ENCODE results near the gene TSC2. TPM values are rescaled to one million over a fixed set of nuclear protein-coding genes. Genes with fewer than 3 reads are reported as not detected.
A peak's percentile ranks its signal among the peaks of the same experiment; 100 is the strongest.
"Not testable (repeated sequence)": the region's sequence is repeated elsewhere in the genome, so short reads cannot be mapped to it uniquely, and the experiment has no call there.

Gene TSC2
- total and polyA plus RNA-seq, 5 donors from 2014 or later: 22.7 to 133 (median 26.6) TPM

GRCh38 chr16:2007081-2007836 is 40.5 kb upstream of the TSC2 start:
- Mint-ChIP-seq H3K4me1 (peaks cover 0 to 48% (median 21%) of the 10 kb centered on the region in 4 donors), H3K9me3 (no peaks in the 10 kb centered on the region), H3K36me3 (no peaks in the 10 kb centered on the region), H3K4me3 (peak overlapping the region; percentile 72 to 97 (median 83)), H3K27me3 (no peaks in the 10 kb centered on the region), H3K27ac (peak overlapping the region in 1 of 3 donors; percentile 78)
- no peak overlapping the region for H3K4me3 ChIP-seq (ENCODE audit: low read depth, low read length)
- H3K4me1 ChIP-seq (ENCODE audit: control insufficient read depth, insufficient read depth, low read length, poor library complexity, severe bottlenecking): peaks cover 46% of the 10 kb centered on the region
- H3K27me3 ChIP-seq (ENCODE audit: control insufficient read depth, insufficient read depth, low read length): no peaks in the 10 kb centered on the region
- no peak overlapping the region for H3K27ac ChIP-seq (ENCODE audit: insufficient read depth, low read length, poor library complexity, severe bottlenecking)
- peaks cover 2% of the 10 kb centered on the region for H3K36me3 ChIP-seq (ENCODE audit: control insufficient read depth, insufficient read depth, low read length)
- H3K9me3 ChIP-seq (ENCODE audit: control insufficient read depth in 2 of 2, low read length in 2 of 2): no peaks in the 10 kb centered on the region
- no peak for ATAC-seq (ENCODE audit: low read depth in 2 of 2)
- DNase-seq: no peak

DNA sequence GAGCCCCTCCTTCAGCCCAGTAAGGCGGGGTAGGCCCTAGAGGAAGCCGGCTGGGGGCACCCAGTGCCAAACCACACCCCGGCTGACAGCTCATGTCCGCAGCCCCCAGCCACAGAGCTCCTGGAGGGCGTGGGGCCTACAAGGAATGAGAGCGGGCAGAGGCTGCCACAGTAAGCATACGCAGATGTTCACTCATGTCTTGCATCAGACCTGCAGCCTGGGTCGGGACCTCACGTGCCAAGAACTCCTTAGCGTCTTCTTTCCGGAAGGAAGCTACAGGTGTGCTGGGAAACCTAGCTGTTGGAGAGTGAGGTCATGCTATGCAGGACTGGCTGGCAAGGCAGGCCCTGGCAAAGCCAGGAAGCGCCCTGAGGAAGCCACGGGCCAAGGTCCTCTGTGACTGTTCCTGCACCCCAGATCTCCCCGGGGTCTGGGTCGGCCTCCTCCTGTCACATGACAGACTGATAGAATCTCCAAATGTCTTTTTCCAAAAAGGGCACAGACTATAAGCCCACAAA is 39.7 kb upstream of the TSC2 start:
- Histone ChIP-seq H3K27me3 (ENCODE audit: control insufficient read depth, insufficient read depth, low read length) (no peaks in the 10 kb centered on the region), H3K9me3 (ENCODE audit: control insufficient read depth in 2 of 2, low read length in 2 of 2) (no peaks in the 10 kb centered on the region), H3K4me1 (ENCODE audit: control insufficient read depth, insufficient read depth, low read length, poor library complexity, severe bottlenecking) (peaks cover 46% of the 10 kb centered on the region), H3K27ac (ENCODE audit: insufficient read depth, low read length, poor library complexity, severe bottlenecking) (peak overlapping the region; percentile 89), H3K36me3 (ENCODE audit: control insufficient read depth, insufficient read depth, low read length) (no peaks in the 10 kb centered on the region), H3K4me3 (ENCODE audit: low read depth, low read length) (peak overlapping the region; percentile 71)
- H3K9me3 Mint-ChIP-seq: no peaks in the 10 kb centered on the region
- H3K27ac Mint-ChIP-seq: peak overlapping the region in 2 of 3 donors; percentile 72 to 78
- peak overlapping the region; percentile 72 to 97 (median 83) for H3K4me3 Mint-ChIP-seq
- no peaks in the 10 kb centered on the region for H3K27me3 Mint-ChIP-seq
- H3K36me3 Mint-ChIP-seq: no peaks in the 10 kb centered on the region
- DNase-seq: peak in 1 of 3 donors; percentile 33
- ATAC-seq (ENCODE audit: low read depth in 2 of 2): no peak
- H3K4me1 Mint-ChIP-seq: peaks cover 0 to 48% (median 21%) of the 10 kb centered on the region in 4 donors

GRCh38 chr16:2008631-2009163 is 39.1 kb upstream of the TSC2 start:
- Histone ChIP-seq H3K36me3 (ENCODE audit: control insufficient read depth, insufficient read depth, low read length) (no peaks in the 10 kb centered on the region), H3K4me3 (ENCODE audit: low read depth, low read length) (peak overlapping the region; percentile 71), H3K27me3 (ENCODE audit: control insufficient read depth, insufficient read depth, low read length) (no peaks in the 10 kb centered on the region), H3K27ac (ENCODE audit: insufficient read depth, low read length, poor library complexity, severe bottlenecking) (peak overlapping the region; percentile 89), H3K9me3 (ENCODE audit: control insufficient read depth in 2 of 2, low read length in 2 of 2) (no peaks in the 10 kb centered on the region), H3K4me1 (ENCODE audit: control insufficient read depth, insufficient read depth, low read length, poor library complexity, severe bottlenecking) (peaks cover 45% of the 10 kb centered on the region)
- Mint-ChIP-seq H3K4me1 (peaks cover 0 to 48% (median 21%) of the 10 kb centered on the region in 4 donors), H3K27ac (peak overlapping the region; percentile 38 to 78 (median 72)), H3K36me3 (no peaks in the 10 kb centered on the region), H3K9me3 (no peaks in the 10 kb centered on the region), H3K4me3 (peak overlapping the region; percentile 72 to 97 (median 83)), H3K27me3 (no peaks in the 10 kb centered on the region)
- DNase-seq: peak in 1 of 3 donors; percentile 37
- no peak for ATAC-seq (ENCODE audit: low read depth in 2 of 2)

DNA sequence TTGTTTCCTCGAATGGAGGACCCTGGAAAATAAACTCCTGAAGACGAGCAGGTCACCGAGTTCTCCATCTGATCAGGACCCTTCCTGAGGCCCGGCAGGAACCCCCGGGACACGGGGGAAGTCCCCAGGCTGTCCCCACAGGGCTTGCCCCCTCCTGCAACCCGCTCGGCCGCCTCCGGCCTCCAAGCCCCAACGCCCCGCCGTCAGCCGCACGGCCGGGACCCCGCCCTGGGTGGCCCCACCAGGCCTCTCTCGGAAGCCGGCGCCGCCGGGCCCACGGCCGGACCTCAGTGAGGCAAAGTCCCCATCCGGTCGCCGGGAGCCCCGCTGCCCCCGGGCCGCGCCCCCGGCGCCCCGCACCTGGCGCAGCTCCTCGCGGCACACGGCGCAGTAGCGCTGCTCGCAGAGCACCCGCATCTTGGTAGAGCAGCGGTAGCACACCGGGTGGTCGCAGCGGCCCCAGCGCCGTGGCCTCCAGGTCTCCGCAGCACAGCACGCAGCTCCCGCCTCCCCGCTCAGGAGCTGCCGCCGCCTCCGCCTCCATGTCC is 38.5 kb upstream of the TSC2 start:
- DNase-seq (peak in 1 of 3 donors; percentile 26), ATAC-seq (ENCODE audit: low read depth in 2 of 2) (peak; percentile 38 to 40)
- Histone ChIP-seq H3K27me3 (ENCODE audit: control insufficient read depth, insufficient read depth, low read length) (no peaks in the 10 kb centered on the region), H3K36me3 (ENCODE audit: control insufficient read depth, insufficient read depth, low read length) (no peaks in the 10 kb centered on the region), H3K27ac (ENCODE audit: insufficient read depth, low read length, poor library complexity, severe bottlenecking) (peak overlapping the region; percentile 89), H3K4me1 (ENCODE audit: control insufficient read depth, insufficient read depth, low read length, poor library complexity, severe bottlenecking) (peaks cover 39% of the 10 kb centered on the region), H3K4me3 (ENCODE audit: low read depth, low read length) (peak overlapping the region; percentile 71), H3K9me3 (ENCODE audit: control insufficient read depth in 2 of 2, low read length in 2 of 2) (no peaks in the 10 kb centered on the region)
- H3K4me1 Mint-ChIP-seq: peaks cover 0 to 47% (median 21%) of the 10 kb centered on the region in 4 donors
- peak overlapping the region; percentile 72 to 97 (median 83) for H3K4me3 Mint-ChIP-seq
- no peaks in the 10 kb centered on the region for H3K9me3 Mint-ChIP-seq
- H3K27ac Mint-ChIP-seq: peak overlapping the region; percentile 38 to 78 (median 72)
- no peaks in the 10 kb centered on the region for H3K36me3 Mint-ChIP-seq
- no peaks in the 10 kb centered on the region for H3K27me3 Mint-ChIP-seq

DNA sequence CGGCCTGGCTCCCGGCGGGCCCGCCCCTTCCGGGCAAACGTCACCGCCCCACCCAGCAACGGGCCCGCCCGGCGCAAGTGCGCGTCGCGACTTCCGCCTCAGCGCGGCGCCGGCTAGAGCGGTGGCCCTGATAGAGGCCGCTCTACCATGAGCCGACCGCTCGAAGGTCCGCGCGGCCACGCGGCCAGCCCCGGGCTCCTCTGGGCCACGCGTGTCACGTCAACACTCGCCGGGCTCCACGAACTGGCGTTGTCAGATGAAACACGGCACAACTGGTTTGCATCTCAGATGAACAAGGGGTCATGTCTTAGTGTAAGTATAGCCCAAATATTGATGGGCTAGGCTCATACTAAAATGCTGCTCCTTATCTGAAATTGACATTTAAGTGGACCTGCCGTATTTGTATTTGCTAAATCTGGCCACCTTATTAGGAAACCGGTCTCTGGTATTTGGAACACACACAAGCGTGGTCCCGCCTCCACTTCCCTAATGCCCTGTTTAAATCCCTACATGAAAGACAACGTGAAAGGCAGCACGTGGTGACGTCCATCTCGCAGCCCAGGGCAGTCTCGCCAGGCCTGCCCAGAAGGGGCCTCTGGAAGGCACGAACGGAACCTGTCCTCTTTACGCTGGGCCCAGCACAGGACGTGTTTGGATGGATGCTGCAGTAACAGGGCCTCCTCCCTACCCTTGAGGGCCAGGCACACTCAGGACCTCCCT is 37.8 kb upstream of the TSC2 start, which contains the start of gene ZNF598:
Gene ZNF598 (minus strand): TSS at position 31 of the 720 bp plus-strand sequence.
- no peaks in the 10 kb centered on the region for H3K36me3 ChIP-seq (ENCODE audit: control insufficient read depth, insufficient read depth, low read length)
- ATAC-seq (ENCODE audit: low read depth in 2 of 2): peak; percentile 97 to 98
- H3K4me3 ChIP-seq (ENCODE audit: low read depth, low read length): peak within 1 kb of the TSS; percentile 93
- Mint-ChIP-seq H3K27ac (peak within 1 kb of the TSS; percentile 91 to 98 (median 97)), H3K4me1 (peaks cover 0 to 41% (median 21%) of the 10 kb centered on the region in 4 donors), H3K4me3 (peak within 1 kb of the TSS; percentile 92 to 97 (median 94)), H3K9me3 (no peaks in the 10 kb centered on the region), H3K27me3 (no peaks in the 10 kb centered on the region), H3K36me3 (no peaks in the 10 kb centered on the region)
- DNase-seq: peak; percentile 74 to 89 (median 81)
- H3K9me3 ChIP-seq (ENCODE audit: control insufficient read depth in 2 of 2, low read length in 2 of 2): no peaks in the 10 kb centered on the region
- no peaks in the 10 kb centered on the region for H3K27me3 ChIP-seq (ENCODE audit: control insufficient read depth, insufficient read depth, low read length)
- peaks cover 36% of the 10 kb centered on the region for H3K4me1 ChIP-seq (ENCODE audit: control insufficient read depth, insufficient read depth, low read length, poor library complexity, severe bottlenecking)
- H3K27ac ChIP-seq (ENCODE audit: insufficient read depth, low read length, poor library complexity, severe bottlenecking): peak within 1 kb of the TSS; percentile 89

GRCh38 chr16:2011726-2012125 is 36.1 kb upstream of the TSC2 start:
- not testable (repeated sequence) for H3K27me3 Mint-ChIP-seq; ATAC-seq (ENCODE audit: low read depth in 2 of 2); H3K27ac ChIP-seq (ENCODE audit: insufficient read depth, low read length, poor library complexity, severe bottlenecking); H3K27me3 ChIP-seq (ENCODE audit: control insufficient read depth, insufficient read depth, low read length); H3K4me3 ChIP-seq (ENCODE audit: low read depth, low read length); H3K36me3 Mint-ChIP-seq; H3K36me3 ChIP-seq (ENCODE audit: control insufficient read depth, insufficient read depth, low read length); H3K9me3 ChIP-seq (ENCODE audit: control insufficient read depth in 2 of 2, low read length in 2 of 2); DNase-seq; H3K9me3 Mint-ChIP-seq
- peaks cover 33% of the 10 kb centered on the region for H3K4me1 ChIP-seq (ENCODE audit: control insufficient read depth, insufficient read depth, low read length, poor library complexity, severe bottlenecking)
- H3K27ac Mint-ChIP-seq: peak overlapping the region in 2 of 3 donors; percentile 5 to 25
- peak overlapping the region in 2 of 4 donors; percentile 39 to 93 for H3K4me3 Mint-ChIP-seq
- H3K4me1 Mint-ChIP-seq: peaks cover 0 to 29% (median 15%) of the 10 kb centered on the region in 4 donors

- Mint-ChIP-seq H3K4me3 (peak overlapping the region in 1 of 4 donors; percentile 54), H3K4me1 (peaks cover 0 to 12% (median 6%) of the 10 kb centered on the region in 4 donors), H3K27ac (peak overlapping the region in 1 of 3 donors; percentile 26), H3K9me3 (no peaks in the 10 kb centered on the region), H3K36me3 (no peaks in the 10 kb centered on the region), H3K27me3 (no peaks in the 10 kb centered on the region)
- Histone ChIP-seq H3K4me1 (ENCODE audit: control insufficient read depth, insufficient read depth, low read length, poor library complexity, severe bottlenecking) (peaks cover 15% of the 10 kb centered on the region), H3K27ac (ENCODE audit: insufficient read depth, low read length, poor library complexity, severe bottlenecking) (no peak overlapping the region), H3K9me3 (ENCODE audit: control insufficient read depth in 2 of 2, low read length in 2 of 2) (no peaks in the 10 kb centered on the region), H3K27me3 (ENCODE audit: control insufficient read depth, insufficient read depth, low read length) (no peaks in the 10 kb centered on the region), H3K4me3 (ENCODE audit: low read depth, low read length) (no peak overlapping the region), H3K36me3 (ENCODE audit: control insufficient read depth, insufficient read depth, low read length) (no peaks in the 10 kb centered on the region)
- ATAC-seq (ENCODE audit: low read depth in 2 of 2) (no peak), DNase-seq (no peak)
Measured at GRCh38 chr16:2013527-2013926, 34.3 kb upstream of the TSC2 start.
